ENCODE measurements around the gene KLHL24.

DNA sequence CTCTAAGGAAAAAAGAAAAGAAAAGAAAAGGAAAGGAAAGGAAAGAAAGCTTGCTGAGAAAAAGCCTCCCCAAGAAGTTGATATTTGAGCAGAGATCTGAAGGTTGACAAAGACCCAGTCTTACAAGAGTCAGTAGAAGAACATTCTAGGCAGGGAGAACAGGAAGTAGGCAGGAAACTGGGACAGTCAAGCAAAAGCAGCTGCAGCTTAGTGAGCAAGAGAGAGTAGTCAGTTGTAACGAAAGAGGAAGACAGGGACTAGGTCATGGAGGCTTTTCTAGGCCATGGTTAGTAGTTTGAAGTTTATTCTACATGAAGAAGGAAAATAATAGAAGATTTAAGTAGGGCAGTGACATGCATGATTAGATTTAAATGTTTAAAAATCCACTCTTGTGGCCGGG, 48.1 kb upstream of the KLHL24 start:
- no peak for TF ChIP-seq CTCF (IDR thresholded peaks at IDR 0.05)
- no peak for TF ChIP-seq ZFX (IDR thresholded peaks at IDR 0.05; ENCODE audit: borderline replicate concordance)
